Colon (tissue), 2 donors: ENCODE results near the gene CDKN3.
A peak's percentile ranks its signal among the peaks of the same experiment; 100 is the strongest.
"Not testable (repeated sequence)": the region's sequence is repeated elsewhere in the genome, so short reads cannot be mapped to it uniquely, and the experiment has no call there.

ENCODE experiments used
- FAIRE-seq: peaks from 2 replicates; lab custom pipeline; 2012; peaks lifted over from hg19 to GRCh38; lab: Jason Lieb, UNC
- donor health status: control.
- donor health status: control.

The CDKN3 gene

DNA sequence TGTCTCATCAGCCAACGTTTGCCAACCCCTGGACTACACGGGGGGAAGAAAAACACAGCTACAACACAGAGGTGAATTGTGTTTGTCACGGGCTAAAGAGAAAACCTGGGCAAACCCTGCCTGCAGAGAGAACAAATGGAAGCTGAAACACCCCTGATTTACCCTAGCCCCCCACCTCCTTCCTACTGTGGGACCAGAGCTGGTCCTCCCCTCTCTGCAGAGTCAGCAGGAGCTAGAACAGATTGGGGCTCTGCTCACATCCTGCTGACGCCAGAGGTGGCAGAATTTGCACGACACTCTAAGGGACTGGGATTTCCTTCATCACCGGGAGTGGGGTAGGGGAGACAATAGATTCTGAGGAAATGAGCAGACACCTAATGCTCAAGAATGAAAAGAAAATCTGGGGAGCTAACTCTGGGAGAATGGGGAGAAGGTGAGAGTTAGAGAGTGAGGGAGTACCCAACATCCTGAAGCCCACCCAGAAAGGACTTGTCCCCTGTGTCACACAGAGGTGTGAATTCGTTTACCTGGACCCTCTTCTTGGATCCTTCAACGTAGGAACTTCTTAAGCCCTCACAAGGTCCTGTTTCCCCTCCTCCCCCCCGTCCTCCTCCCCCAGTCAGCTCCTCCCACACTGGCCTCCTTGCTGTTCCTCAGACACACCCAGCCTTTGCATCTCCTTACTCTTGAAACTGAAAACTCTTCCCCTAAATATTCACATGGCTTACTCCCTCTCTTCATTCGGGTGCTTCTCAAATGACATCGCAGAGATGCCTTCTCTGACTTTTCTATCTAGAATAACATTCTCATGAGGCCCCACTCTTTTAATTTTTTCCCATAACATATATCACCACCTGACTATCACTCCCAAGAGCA is 26.2 kb upstream of the CDKN3 start:
- FAIRE-seq = no peak

DNA sequence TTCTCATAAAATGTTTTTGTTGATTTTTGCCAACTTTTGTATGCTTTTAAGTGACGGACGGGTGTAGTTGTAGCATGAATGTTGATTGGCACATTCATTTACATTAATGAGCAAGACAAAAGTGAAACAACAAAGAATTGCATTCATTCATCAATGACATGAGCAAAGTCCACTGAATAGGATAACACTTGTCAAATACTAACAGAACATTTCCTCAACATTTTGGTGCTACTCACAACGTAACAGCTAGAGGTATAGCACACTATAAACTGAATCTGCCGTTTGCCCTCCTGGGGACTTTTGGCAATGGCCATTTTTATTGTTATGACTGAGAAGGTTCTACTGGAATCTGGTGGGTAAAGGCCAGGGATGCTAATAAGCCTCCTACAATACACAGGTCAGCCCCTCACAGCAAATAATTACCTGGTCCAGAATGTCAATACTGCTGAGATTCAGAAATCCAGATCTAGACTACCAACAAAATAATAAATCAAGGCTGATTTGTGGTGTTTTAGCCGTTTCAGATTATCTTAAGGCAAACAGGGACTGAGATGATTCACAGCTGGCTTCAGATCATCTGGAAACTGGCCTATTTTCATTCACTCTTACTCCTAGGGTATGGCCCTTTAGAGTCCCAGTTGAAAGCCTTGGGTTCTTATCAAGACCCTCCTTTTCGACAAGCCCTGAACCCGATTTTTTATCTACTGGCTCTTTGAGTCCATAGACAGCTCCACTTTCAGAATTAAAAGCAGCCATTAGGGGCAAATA is 22.5 kb upstream of the CDKN3 start:
- FAIRE-seq = no peak

DNA sequence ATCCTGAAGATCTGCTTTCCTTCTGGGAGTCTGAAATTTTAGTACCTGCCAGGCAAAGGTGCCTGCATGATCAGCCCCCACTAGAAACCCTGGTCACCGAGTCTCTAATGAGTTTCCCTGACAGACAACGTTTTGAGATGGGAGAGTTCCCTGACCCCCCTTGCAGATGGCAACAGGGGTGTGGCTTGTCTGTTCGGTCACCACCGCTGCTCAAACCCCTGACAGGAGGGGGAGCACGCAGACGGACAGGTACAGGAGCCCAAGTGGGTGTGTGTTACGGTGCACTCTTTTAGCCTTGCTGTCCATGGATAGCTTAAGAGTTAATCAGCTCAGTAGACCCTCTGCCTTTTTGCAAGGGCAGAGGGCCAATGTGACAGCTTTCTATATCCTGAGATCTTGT is 19.3 kb upstream of the CDKN3 start:
- no peak for FAIRE-seq

DNA sequence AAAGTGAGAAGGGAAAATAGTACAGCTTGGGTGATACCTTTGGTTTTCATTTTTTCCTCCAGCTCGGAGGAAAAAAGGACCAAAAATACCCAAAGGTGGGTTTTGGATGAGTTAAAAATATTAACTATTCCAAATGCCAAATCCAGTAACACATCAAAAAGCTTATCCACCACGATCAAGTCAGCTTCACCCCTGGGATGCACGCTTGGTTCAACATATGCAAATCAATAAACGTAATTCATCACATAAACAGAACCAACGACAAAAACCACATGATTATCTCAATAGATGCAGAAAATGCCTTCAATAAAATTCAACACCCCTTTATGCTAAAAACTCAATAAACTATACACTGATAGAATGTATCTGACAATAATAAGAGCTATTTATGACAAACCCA is 17.9 kb upstream of the CDKN3 start:
- not testable (repeated sequence) for FAIRE-seq

DNA sequence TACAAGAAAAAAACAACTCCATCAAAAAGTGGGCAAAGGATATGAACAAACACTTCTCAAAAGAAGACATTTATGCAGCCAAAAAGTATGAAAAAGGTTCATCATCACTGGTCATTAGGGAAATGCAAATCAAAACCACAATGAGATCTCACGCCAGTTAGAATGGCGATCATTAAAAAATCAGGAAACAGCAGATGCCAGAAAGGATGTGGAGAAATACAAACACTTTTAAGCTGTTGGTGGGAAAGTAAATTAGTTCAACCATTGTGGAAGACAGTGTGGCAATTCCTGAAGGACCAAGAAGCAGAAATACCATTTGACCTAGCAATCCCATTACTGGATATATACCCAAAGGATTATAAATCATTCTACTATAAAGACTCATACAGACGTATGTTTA is 16.2 kb upstream of the CDKN3 start:
- FAIRE-seq = peak; percentile 5

DNA sequence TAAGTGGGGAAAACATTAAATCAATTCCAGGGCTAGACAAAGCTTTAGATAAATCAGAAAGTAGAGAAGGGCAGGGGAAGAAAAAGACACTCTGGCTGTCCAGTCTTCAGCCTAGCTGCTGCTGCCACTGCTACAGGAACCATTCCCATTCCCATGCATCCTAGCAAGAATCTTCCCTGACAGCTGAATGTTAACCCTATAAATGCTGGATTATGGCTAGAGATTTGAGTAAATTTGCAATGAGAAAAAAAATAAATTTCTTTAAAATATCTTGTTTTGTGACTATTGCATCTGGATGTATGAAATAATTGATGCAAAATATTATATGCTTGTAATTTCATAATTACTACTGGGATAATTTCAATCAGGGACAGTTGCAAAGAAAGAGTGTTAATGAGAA is 15.0 kb upstream of the CDKN3 start:
- no peak for FAIRE-seq

DNA sequence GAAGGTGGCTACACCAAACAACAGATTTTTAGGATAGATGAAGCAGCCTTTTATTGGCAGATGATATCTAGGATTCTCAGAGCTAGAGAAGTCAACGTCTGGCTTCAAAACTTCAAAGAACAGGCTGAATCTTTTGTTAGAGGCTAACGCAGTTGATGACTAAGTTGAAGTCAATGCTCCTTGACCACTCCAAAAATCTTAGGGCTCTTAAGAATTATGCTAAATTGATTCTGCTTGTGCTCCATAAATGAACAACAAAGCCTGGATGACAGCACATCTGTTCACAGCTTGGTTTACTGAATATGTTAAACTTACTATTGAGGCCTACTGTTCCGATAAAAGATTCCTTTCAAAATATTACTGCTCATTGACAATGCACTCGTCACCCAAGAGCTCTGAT is 13.0 kb upstream of the CDKN3 start:
- FAIRE-seq = no peak

DNA sequence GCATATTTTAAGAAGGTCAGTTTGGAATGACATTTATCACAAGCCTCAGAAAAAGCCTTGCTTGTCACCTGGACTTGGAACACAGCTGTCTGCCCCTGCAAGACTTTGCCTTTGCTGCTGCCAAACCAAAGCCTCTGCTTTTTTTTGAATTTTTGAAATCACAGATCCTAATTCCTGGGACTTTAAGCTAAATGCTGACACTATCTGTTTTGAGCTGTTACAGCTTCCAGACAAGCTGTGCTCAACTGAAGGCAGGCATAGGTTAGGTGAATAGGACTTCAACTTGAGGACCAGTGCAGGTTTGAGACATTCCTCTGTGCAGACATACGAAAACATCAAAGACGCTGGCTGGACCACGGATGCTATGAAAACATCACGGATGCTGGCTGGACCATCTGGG is 11.3 kb upstream of the CDKN3 start:
- no peak for FAIRE-seq

DNA sequence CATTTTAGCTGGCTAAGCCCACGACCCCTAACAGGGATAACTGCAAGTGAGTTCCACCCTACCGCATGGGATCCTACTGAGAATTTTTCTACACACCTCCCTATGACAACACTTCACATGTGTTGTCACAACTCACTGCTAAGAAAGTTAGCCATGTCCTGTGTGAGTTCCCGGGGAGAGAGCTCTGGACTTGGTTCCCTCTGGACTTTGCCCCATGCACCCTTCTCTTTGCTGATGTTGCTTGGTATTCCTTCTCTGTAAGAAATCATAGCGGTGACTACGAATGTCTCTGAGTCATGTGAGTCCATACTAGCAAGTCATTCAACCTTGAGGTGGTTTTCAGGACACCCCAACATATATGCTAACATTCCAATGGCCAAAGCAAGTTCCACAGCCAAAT is 9.5 kb upstream of the CDKN3 start:
- FAIRE-seq = no peak

DNA sequence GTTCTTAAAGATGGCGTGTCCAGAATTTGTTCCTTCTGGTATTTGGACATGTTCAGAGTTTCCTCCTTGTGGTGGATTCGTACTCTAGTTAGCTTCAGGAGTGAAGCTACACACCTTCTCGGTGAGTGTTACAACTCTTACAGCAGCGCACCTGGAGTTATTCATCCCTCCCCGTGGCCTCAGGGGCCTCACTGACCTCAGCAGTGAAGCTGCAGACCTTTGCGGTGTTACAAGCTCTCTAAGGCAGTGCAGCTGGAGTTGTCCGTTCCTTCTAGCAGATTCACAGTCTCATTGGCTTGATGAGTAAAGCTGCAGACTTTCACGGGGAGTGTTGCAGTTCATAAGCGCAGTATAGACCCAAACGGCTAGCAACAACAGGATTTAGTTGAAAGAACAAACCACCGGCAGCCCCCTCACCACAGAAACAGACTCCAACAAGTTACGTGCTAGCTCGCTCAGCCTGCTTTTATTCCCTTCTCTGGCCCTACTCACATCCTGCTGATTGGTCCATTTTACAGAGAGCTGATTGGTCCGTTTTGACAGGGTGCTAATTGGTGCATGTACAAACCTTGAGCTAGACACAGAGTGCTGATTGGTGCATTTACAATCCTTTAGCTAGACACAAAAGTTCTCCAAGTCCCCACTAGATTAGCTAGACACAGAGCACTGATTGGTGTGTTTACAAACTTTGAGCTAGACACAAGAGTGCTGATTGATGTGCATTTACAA is 4.5 kb upstream of the CDKN3 start:
- no peak for FAIRE-seq

DNA sequence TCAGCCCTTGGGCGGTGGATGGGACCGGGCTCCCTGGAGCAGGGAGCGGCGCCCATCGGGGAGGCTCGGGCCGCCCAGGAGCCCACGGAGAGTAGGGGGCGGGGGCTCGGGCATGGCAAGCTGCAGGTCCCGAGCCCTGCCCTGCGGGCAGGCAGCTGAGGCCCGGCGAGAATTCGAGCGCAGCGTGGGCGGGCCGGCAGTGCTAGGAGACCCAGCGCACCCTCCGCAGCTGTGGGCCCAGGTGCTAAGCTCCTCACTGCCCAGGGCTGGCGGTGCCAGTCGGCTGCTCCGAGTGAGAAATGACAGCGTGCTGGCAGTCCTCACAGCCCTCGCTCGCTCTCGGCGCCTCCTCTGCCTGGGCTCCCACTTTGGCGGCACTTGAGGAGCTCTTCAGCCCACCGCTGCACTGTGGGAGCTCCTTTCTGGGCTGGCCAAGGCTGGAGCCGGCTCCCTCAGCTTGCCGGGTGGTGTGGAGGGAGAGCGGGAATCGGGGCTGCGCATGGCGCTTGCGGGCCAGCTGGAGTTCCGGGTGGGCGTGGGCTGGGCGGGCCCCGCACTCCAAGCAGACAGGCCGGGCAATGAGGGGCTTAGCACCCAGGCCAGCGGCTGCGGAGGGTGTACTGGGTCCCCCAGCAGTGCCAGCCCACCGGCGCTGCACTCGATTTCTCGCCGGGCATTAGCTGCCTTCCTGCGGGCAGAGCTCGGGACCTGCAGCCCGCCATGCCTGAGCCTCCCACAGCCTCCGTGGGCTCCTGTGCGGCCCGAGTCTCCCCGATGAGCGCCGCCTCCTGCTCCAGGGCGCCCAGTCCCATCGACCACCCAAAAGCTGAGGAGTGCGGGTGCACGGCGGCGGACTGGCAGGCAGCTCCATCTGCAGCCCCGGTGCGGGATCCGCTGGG is 3.6 kb upstream of the CDKN3 start:
- FAIRE-seq = not testable (repeated sequence)

DNA sequence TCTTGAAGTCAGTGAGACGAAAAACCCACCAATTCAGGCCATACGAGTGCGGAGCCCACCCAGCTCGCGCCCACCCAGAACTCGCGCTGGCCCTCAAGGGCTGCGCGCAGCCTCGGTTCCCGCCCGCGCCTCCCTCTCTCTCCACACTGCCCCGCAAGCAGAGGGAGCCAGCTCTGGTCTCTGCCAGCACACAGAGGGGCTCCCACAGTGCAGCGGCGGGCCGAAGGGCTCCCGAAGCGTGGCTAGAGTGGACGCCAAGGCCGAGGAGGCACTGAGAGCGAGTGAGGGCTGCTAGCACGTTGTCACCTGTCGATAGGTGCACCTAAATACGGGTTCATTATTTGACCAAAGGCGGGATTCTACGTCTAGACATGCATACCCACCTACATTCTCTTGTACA is 2.2 kb upstream of the CDKN3 start:
- no peak for FAIRE-seq

DNA sequence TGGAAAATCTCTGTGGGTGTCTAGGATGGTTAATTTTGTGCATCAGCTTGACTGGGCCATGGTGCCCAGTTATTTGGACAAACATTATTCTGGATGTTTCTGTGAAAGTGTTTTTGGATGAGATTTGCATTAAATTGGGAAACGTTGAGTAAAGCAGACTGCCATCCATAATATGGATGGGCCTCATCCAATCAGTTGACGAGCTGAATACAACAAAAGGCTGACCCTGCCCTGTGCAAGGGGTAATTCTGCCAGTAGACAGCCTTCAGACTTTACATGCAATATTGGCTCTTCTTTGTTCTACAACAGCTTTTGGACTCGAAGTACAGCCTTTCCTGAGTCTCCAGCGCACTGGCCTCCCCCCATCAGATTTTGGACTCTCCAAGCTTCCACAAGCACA is 1.5 kb upstream of the CDKN3 start:
- no peak for FAIRE-seq

DNA sequence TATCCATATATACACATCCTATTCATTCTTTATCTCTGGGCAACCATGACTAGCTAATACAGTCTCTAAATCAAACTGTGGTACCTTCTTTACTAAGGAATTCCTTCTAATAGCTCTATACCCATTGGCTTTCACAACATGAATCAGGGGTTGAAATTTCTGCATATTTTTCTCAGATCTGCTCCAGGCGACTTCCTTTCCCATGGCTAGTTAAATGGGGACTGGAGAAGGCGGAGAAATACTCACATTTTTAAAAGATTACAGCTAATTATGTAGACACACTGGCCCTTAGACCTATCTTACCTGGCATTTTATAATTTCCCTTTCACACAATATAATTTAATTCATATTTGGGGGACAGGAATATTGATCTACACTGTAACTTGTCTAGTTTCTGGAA is 1.1 kb upstream of the CDKN3 start:
- no peak for FAIRE-seq

DNA sequence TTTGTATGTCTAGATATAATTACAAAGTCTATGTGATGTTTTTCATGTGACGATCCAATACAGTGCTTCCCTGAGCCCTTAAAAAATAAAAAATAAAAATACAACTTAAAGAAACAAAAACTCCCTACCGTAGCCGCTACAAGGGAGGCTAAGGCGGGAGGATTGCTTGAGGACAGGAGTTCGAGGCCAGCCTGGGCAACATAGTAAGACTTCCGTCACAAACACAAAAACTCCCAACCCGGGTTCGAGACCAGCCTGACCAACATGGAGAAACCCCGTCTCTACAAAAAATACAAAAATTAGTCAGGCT is 669 bp upstream of the CDKN3 start:
- FAIRE-seq = no peak

DNA sequence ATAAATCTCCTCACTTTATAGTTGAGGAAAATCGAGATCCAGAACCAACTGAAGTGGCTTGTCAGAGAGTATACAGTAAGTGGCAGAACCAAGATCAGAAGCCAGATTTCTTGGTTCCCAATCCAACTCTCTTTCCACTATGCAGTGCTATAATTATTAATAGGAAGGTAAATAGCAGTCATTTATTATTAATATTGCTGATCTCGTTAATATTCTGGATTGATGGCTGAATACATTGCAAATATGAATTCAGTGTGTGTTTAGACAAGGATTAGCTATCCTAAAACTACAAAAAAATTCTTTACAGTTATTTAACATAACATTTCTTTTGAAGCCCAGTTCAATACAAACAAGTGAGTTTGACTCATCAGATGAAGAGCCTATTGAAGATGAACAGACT is 2.8 kb downstream of the CDKN3 start:
- FAIRE-seq = no peak

DNA sequence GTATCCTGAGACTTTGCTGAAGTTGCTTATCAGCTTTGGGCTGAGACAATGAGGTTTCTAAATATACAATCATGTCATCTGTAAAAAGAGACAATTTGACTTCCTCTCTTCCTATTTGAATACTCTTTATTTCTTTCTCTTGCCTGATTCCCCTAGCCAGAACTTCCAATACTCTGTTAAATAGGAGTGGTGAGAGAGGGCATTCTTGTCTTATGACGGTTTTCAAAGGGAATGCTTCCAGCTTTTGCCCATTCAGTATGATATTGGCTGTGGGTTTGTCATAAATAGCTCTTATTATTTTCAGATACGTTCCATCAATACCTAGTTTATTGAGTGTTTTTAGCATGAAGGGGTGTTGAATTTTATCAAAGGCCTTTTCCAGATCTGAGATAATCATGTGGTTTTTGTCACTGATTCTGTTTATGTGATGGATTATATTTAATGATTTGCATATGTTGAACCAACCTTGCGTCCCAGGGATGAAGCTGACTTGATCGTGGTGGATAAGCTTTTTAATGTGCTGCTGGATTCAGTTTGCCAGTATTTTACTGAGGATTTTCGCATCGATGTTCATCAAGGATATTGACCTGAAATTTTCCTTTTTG is 6.7 kb downstream of the CDKN3 start:
- not testable (repeated sequence) for FAIRE-seq

DNA sequence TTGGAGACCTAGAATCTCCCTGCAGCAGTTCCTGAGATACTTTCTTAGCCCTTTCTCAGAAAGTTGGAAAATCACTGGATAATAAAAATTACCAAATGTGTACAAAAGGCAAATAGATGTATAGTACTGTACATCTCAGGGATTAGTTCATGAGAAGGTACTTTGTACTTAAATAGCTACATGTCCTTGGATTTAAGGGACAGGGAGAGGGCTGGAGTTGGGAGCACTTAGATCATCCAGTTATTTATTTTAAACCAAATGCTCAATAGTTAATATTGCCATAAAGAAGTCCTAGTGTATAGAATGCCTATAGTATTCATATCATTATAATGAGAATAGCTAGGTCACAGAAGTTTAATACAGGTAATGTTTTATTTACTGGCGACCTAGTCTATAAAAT is 13.4 kb downstream of the CDKN3 start:
- no peak for FAIRE-seq

DNA sequence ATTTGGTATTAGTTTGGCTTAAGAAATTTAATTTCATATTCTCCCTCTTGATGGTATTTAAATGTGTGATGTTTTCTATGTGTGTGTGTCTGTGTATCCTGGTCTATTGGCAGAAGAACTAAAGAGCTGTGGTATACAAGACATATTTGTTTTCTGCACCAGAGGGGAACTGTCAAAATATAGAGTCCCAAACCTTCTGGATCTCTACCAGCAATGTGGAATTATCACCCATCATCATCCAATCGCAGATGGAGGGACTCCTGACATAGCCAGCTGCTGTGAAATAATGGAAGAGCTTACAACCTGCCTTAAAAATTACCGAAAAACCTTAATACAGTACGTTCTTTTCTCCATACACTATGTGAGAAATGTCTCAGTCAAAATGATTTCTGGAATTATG is 14.6 kb downstream of the CDKN3 start:
- FAIRE-seq = no peak

DNA sequence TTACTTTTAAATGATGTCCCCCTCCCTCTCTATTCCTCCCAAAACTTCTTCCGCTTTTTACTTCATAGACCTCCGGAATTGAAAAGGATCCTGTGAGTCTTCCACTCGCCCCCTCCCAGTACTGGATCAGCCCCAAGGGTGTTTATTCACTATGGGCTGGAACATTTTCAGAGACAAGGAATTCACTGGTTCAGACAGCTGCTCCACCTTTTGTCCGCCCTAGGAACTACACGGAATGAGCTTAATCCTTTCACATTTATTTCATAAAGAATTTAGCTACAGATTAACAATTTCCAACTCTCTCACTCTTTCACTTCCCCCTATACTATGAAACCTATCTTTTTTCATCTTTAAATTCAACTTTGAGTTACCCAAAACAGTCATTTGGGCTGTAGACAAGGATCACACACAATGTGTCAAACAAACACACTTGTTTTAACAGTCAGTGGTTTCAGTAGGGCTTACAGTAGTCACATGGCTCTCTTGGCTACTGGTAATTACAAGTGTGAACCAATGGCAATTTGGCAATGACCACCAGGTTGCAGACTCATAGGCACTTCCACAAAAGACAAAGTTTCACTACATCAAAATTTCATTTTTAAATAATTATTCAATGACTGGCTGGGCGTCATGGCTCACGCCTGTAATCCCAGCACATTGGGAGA is 23.8 kb downstream of the CDKN3 start:
- no peak for FAIRE-seq

DNA sequence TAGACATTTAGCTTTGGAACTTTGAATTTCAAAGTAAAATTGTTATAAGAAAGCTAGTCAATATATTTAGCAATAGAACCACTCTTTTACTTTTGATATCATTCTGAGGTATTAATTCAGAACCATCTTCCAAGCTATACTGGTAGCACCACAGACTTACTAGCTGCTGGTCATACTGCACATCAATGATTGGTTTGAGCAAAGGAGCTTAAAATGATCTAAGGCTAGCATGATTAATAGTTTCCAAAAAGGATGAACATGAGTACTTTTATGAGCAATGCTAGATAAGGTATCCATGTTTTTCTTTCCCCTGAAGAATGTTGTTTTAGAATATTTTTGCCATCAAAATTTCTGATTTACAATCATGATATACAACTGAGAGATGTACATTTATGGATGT is 27.2 kb downstream of the CDKN3 start:
- no peak for FAIRE-seq
